Lower leg skin (tissue), 3 donors: Measurements from ENCODE around the gene PTPN3.

ENCODE experiments used
- CTCF ChIP-seq, 3 donors: fragments of 450-650 bp; IDR thresholded peaks; one replicate each; pipeline ENCODE4 v1.5.1; 2016; ENCODE audit warnings: antibody characterized with exemption in 3 of 3, mild to moderate bottlenecking in 3 of 3, moderate library complexity in 2 of 3
- POLR2A ChIP-seq, 2 donors: fragments of 450-650 bp; IDR thresholded peaks; one replicate each; pipeline ENCODE4 v1.6.1; 2016 to 2017; ENCODE audit warnings: antibody characterized with exemption in 2 of 2, mild to moderate bottlenecking in 1 of 2, moderate library complexity in 1 of 2

- TF ChIP-seq POLR2A (IDR thresholded peaks at IDR 0.05) (no peak), CTCF (IDR thresholded peaks at IDR 0.05) (no peak)
Measured at GRCh38 chr9:109382585-109382984, 115.5 kb downstream of the PTPN3 start.
